B cell (primary cell): ENCODE results near the gene KIF1A. TPM values are rescaled to one million over a fixed set of nuclear protein-coding genes. Genes with fewer than 3 reads are reported as not detected.
"Not testable (repeated sequence)": the region's sequence is repeated elsewhere in the genome, so short reads cannot be mapped to it uniquely, and the experiment has no call there.

Source experiments
- ATAC-seq: fragments of 200-7000 bp; cut with Tn5 transposase; one replicate; pipeline ENCODE4 v1.10.0; 2021; ENCODE audit warnings: low read depth, mild to moderate bottlenecking, moderate number of reproducible peaks, moderate library complexity
- CTCF ChIA-PET: fragments of 350-600 bp; sonication (Branson Sonifier 250); formaldehyde crosslinking; loops from one replicate; lab custom pipeline; 2021; ENCODE audit warnings: antibody characterized with exemption, inconsistent platforms; lab: Charles Lee
- POLR2A ChIA-PET: fragments of 350-600 bp; sonication (Branson Sonifier 250); formaldehyde crosslinking; loops from one replicate; lab custom pipeline; 2021; ENCODE audit warnings: antibody characterized with exemption; lab: Charles Lee
- DNase-seq: peaks from one replicate; pipeline ENCODE4 v3.0.0; 2013
- H2AFZ ChIP-seq: 2 replicates; pipeline ENCODE4 v1.6.1; 2012; ENCODE audit warnings: mild to moderate bottlenecking, low read depth, low read length; ENCODE audit not compliant: insufficient read depth, poor library complexity, severe bottlenecking
- H3K27ac ChIP-seq, 2 donors: 1 replicate in 1 of 2; 2 replicates in 1 of 2; pipeline ENCODE4 v1.5.1; 2012 to 2013; ENCODE audit warnings: low read length in 2 of 2, mild to moderate bottlenecking in 2 of 2, moderate library complexity in 1 of 2
- H3K27me3 ChIP-seq, 4 experiments: fragments of 200-600 bp in 1 of 4; sonication (generic) in 1 of 4; replicated peaks in 1 of 4; 1 replicate in 2 of 4; 2 replicates in 2 of 4; pipeline versions ENCODE4 v1.6.1 to v1.7.0; 2013 to 2016; ENCODE audit warnings: low read length in 3 of 4, mild to moderate bottlenecking in 2 of 4, mixed read lengths in 1 of 4, moderate library complexity in 1 of 4; ENCODE audit not compliant: insufficient read depth in 4 of 4, control insufficient read depth in 3 of 4; ENCODE audit errors: control extremely low read depth in 1 of 4
- H3K36me3 ChIP-seq, 2 experiments: replicated peaks in 1 of 2; 1 replicate in 1 of 2; 2 replicates in 1 of 2; pipeline versions ENCODE4 v1.6.1 to v1.7.1; 2013; ENCODE audit warnings: low read length in 1 of 2; ENCODE audit not compliant: insufficient read depth in 2 of 2, control insufficient read depth in 1 of 2; ENCODE audit errors: control extremely low read depth in 1 of 2, extremely low read depth in 1 of 2
- H3K4me1 ChIP-seq, 2 donors: fragments of 200-600 bp in 1 of 2; sonication (generic) in 1 of 2; 1 replicate in 1 of 2; 2 replicates in 1 of 2; pipeline versions ENCODE4 v1.5.1 to v1.6.1; 2013 to 2017; ENCODE audit warnings: low read length in 2 of 2; ENCODE audit not compliant: control insufficient read depth in 2 of 2, insufficient read depth in 2 of 2
- H3K4me2 ChIP-seq: replicated peaks from 2 replicates; pipeline ENCODE3; 2012; ENCODE audit warnings: mild to moderate bottlenecking, low read depth, low read length; ENCODE audit not compliant: poor library complexity, severe bottlenecking
- H3K4me3 ChIP-seq, 5 experiments: fragments of 200-600 bp in 1 of 5; sonication (generic) in 1 of 5; 1 replicate in 3 of 5; 2 replicates in 2 of 5; pipeline versions ENCODE4 v1.5.1 to v1.7.0; 2011 to 2016; ENCODE audit warnings: low read length in 4 of 5, mild to moderate bottlenecking in 4 of 5, low read depth in 2 of 5, control low read depth in 1 of 5, moderate library complexity in 1 of 5; ENCODE audit not compliant: insufficient read depth in 1 of 5; ENCODE audit errors: control extremely low read depth in 1 of 5, extremely low read depth in 1 of 5
- H3K79me2 ChIP-seq: fragments of 200-600 bp; sonication (generic); one replicate; pipeline ENCODE4 v1.6.0; 2016; ENCODE audit warnings: low read length; ENCODE audit not compliant: control insufficient read depth, insufficient read depth
- H3K9ac ChIP-seq: fragments of 200-600 bp; sonication (generic); 2 replicates; pipeline ENCODE4 v1.6.1; 2017; ENCODE audit warnings: mild to moderate bottlenecking, low read length, moderate library complexity
- H3K9me3 ChIP-seq, 3 donors: one replicate each; pipeline versions ENCODE4 v1.6.1 to v1.7.1; 2013; ENCODE audit warnings: low read length in 2 of 3; ENCODE audit not compliant: control insufficient read depth in 2 of 3, insufficient read depth in 1 of 3; ENCODE audit errors: control extremely low read depth in 1 of 3
- H4K20me1 ChIP-seq: 2 replicates; pipeline ENCODE4 v1.6.0; 2012; ENCODE audit warnings: mild to moderate bottlenecking, low read length; ENCODE audit not compliant: insufficient read depth, control insufficient read depth, poor library complexity, severe bottlenecking
- H3K27ac Mint-ChIP-seq: one replicate; pipeline ENCODE4 v1.8.0; 2021; ENCODE audit warnings: mixed read lengths
- H3K27me3 Mint-ChIP-seq: one replicate; pipeline ENCODE4 v1.8.0; 2021; ENCODE audit warnings: mixed read lengths
- H3K4me1 Mint-ChIP-seq: one replicate; pipeline ENCODE4 v1.8.0; 2021; ENCODE audit warnings: mixed read lengths
- H3K4me3 Mint-ChIP-seq: one replicate; pipeline ENCODE4 v1.8.0; 2021; ENCODE audit warnings: mixed read lengths
- H3K9me3 Mint-ChIP-seq: one replicate; pipeline ENCODE4 v1.8.0; 2022; ENCODE audit warnings: mixed read lengths; ENCODE audit not compliant: insufficient read depth
- WGBS: methylation state at CpG from one replicate; pipeline ENCODE4 v1.1.5; 2013; ENCODE audit warnings: missing lambda C conversion rate; ENCODE audit not compliant: insufficient coverage; 5-methylcytosine and 5-hydroxymethylcytosine counted together
- intact Hi-C: fragments of 100-400 bp; cut with micrococcal nuclease; formaldehyde crosslinking; loops from one replicate; pipeline ENCODE4 v1.10.0; 2022
- polyA plus RNA-seq: library from polyadenylated mRNA; depleted of rRNA; stranded (reverse); fragments of >200 nt; gene quantifications from 2 replicates; pipeline ENCODE4 v1.2.3, GENCODE V29; 2012
- total RNA-seq, 2 donors: library from RNA; stranded (reverse); fragments of 120-200 nt in 1 of 2; gene quantifications; 1 replicate in 1 of 2; 2 replicates in 1 of 2; pipeline versions ENCODE4 v1.2.3 to v1.2.4, GENCODE V29; 2013 to 2022

Gene KIF1A
- total and polyA plus RNA-seq, 2 donors (not counting 1 experiment from before 2014, with no cell fraction given): not detected

DNA sequence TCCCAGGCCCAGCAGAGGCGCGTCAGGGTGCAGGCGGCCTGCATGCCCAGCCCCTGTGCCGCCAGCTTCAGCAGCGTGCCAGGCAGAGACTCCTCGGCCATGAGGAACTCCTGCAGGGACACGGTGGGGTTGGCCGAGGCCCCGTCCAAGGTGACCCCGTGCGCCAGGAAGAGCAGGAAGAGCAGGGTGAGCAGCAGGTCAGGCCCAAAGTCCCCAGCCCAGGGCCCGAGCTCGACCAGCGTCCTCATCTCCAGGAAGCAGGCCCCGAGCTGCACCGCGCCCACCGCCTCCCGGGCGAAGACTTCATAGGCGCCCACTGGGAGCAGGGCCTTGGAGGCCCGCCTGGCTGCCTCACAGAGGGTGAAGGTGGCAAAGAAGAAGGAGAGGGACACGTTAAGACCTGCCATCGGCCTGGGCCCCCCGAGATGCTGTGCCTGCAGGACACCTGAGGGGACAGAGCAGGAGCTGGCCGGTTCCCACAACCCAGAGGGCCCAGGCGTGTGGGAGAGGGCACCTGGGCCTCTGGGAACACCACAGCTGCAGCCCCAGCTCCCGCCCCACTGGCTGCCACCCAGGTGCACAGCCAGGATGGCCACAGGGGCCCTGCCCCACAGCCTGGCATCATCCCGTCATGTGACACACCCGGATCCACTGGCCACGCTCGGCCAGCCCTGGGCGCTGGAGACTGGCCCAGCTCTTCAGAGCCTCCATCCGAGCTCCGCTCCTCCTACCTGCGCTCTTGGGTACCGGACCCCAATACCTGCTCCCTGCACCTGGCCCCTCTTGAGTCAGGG lies 137.4 kb downstream of the KIF1A start, which contains the start of gene AQP12B:
Gene AQP12B, minus strand, starts transcription at position 455 of the 794 bp plus-strand sequence. Its CDS starts 48 bp downstream, at position 407.
- H3K9ac ChIP-seq, H3K4me2 ChIP-seq, intact Hi-C loops, H3K9me3 ChIP-seq, H3K36me3 ChIP-seq, H3K4me3 Mint-ChIP-seq, H3K4me1 ChIP-seq, H3K79me2 ChIP-seq, H3K9me3 Mint-ChIP-seq, CTCF ChIA-PET, H3K4me3 ChIP-seq, H3K27me3 ChIP-seq, H3K27ac Mint-ChIP-seq, POLR2A ChIA-PET, DNase-seq, H3K27me3 Mint-ChIP-seq, H3K27ac ChIP-seq, H2AFZ ChIP-seq, H4K20me1 ChIP-seq, ATAC-seq, H3K4me1 Mint-ChIP-seq: not testable (repeated sequence)
- 92% methylated on average over 20 of the region's 37 CpGs for WGBS

GRCh38 chr2:240680185-240680584 lies 139.8 kb downstream of the KIF1A start:
- H3K27me3 ChIP-seq, H3K9me3 ChIP-seq, H4K20me1 ChIP-seq, H2AFZ ChIP-seq, DNase-seq, POLR2A ChIA-PET, ATAC-seq, H3K36me3 ChIP-seq, H3K4me3 Mint-ChIP-seq, intact Hi-C loops, H3K4me2 ChIP-seq, H3K4me3 ChIP-seq, H3K27ac Mint-ChIP-seq, H3K9me3 Mint-ChIP-seq, H3K79me2 ChIP-seq, H3K4me1 Mint-ChIP-seq, H3K27ac ChIP-seq, CTCF ChIA-PET, H3K27me3 Mint-ChIP-seq, H3K9ac ChIP-seq, H3K4me1 ChIP-seq: not testable (repeated sequence)
- WGBS: no CpG with 5 or more reads among the region's 11 CpGs

DNA sequence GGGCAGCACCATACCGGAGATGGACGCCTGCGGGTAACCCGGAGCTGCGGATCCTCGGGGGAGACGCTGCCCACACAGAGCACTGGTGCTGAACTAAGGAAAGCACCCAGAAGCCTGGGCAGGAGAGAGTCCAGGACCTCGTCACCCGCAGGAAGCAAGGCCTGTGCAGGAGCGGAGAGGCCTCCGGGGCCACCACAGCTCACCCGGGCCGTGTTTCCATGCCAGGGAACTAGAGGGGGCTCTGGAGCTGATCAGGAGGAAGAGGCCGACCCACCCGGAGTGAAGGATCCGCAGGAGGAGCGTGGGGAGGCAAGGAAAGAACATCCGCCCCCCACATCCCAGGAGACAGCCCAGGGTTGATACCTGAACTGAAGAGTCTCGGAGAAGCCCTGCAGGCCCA lies 141.1 kb downstream of the KIF1A start:
- H3K4me3 Mint-ChIP-seq, H3K4me1 Mint-ChIP-seq, H3K4me1 ChIP-seq, DNase-seq, CTCF ChIA-PET, H3K27ac Mint-ChIP-seq, H4K20me1 ChIP-seq, intact Hi-C loops, POLR2A ChIA-PET, ATAC-seq, H3K79me2 ChIP-seq, H2AFZ ChIP-seq, H3K9me3 Mint-ChIP-seq, H3K27me3 ChIP-seq, H3K27ac ChIP-seq, H3K27me3 Mint-ChIP-seq, H3K36me3 ChIP-seq, H3K9ac ChIP-seq, H3K9me3 ChIP-seq, H3K4me3 ChIP-seq, H3K4me2 ChIP-seq: not testable (repeated sequence)
- no CpG with 5 or more reads among the region's 19 CpGs for WGBS

GRCh38 chr2:240678043-240678442 lies 142.0 kb downstream of the KIF1A start:
- not testable (repeated sequence) for H3K9ac ChIP-seq
- no CpG with 5 or more reads among the region's 14 CpGs for WGBS

More at GRCh38 chr2:240678043-240678442, 142.0 kb downstream of the KIF1A start:
- H3K36me3 ChIP-seq, H3K4me1 ChIP-seq, H3K4me1 Mint-ChIP-seq, H3K9me3 Mint-ChIP-seq, H3K9me3 ChIP-seq, H3K27ac Mint-ChIP-seq, H3K4me3 Mint-ChIP-seq, H4K20me1 ChIP-seq, H3K4me3 ChIP-seq, intact Hi-C loops, H3K79me2 ChIP-seq, ATAC-seq, H3K27ac ChIP-seq, H3K4me2 ChIP-seq, CTCF ChIA-PET, H2AFZ ChIP-seq, H3K27me3 ChIP-seq, POLR2A ChIA-PET, DNase-seq, H3K27me3 Mint-ChIP-seq: not testable (repeated sequence)
